B cell (primary cell): ENCODE measurements around the gene KAZN.

Source experiments
- EZH2 ChIP-seq: IDR thresholded peaks from 2 replicates; pipeline ENCODE4 v1.6.1; 2012; ENCODE audit warnings: borderline replicate concordance, low read depth, mild to moderate bottlenecking, moderate library complexity, low read length; ENCODE audit not compliant: insufficient read depth, poor library complexity, severe bottlenecking
- TF ChIP-seq, protein P1 (sequence below): fragments of 200-600 bp; IDR thresholded peaks from one replicate; pipeline ENCODE4 v1.8.0; 2022; ENCODE audit warnings: antibody characterized with exemption, mild to moderate bottlenecking

DNA sequence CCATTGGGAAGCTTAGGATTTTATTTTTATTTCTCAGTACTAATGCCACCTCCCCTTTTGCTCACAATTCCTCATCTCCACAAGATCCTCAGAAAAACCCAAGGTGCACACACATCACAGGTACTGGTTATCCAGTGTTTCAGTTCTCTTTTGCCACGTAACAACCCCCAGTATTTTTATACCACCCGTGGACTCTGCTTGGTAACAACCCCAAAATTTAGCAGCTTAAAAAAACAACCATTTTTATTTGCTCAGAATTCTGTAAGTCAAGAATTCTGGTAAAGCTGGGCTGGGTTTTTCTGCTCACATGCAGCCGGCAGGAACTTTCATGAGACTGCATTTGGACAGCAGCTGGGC is 180.0 kb downstream of the KAZN start:
- TF ChIP-seq, protein P1, sequence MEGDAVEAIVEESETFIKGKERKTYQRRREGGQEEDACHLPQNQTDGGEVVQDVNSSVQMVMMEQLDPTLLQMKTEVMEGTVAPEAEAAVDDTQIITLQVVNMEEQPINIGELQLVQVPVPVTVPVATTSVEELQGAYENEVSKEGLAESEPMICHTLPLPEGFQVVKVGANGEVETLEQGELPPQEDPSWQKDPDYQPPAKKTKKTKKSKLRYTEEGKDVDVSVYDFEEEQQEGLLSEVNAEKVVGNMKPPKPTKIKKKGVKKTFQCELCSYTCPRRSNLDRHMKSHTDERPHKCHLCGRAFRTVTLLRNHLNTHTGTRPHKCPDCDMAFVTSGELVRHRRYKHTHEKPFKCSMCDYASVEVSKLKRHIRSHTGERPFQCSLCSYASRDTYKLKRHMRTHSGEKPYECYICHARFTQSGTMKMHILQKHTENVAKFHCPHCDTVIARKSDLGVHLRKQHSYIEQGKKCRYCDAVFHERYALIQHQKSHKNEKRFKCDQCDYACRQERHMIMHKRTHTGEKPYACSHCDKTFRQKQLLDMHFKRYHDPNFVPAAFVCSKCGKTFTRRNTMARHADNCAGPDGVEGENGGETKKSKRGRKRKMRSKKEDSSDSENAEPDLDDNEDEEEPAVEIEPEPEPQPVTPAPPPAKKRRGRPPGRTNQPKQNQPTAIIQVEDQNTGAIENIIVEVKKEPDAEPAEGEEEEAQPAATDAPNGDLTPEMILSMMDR = no peak
- TF ChIP-seq EZH2 = no peak
